ENCODE measurements around the gene GALNT15. TPM values are rescaled to one million over a fixed set of nuclear protein-coding genes. Genes with fewer than 3 reads are reported as not detected.

GALNT15 gene
- total RNA-seq, 4 donors from 2014 or later: 728 to 954 (median 831) TPM

DNA sequence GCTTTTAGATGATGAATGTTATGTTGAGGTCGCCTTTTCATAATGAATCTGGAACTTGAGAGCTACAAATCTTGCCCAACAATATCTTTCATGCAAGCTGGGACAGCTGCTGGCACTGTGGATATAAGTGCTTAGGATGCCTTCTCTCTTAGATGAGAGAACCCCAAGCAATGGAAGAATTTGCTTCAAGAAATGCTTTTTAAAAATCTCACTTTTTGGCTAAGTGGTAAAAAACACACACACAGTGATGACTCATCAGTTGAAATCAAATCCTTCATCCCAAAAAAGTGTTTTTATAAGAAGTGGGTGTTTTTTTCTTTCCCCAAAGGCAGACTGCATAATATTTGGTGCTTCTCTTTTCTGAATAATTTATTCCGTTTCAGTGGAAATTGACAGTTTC lies 38.4 kb upstream of the GALNT15 start:
- TF ChIP-seq, protein P1, sequence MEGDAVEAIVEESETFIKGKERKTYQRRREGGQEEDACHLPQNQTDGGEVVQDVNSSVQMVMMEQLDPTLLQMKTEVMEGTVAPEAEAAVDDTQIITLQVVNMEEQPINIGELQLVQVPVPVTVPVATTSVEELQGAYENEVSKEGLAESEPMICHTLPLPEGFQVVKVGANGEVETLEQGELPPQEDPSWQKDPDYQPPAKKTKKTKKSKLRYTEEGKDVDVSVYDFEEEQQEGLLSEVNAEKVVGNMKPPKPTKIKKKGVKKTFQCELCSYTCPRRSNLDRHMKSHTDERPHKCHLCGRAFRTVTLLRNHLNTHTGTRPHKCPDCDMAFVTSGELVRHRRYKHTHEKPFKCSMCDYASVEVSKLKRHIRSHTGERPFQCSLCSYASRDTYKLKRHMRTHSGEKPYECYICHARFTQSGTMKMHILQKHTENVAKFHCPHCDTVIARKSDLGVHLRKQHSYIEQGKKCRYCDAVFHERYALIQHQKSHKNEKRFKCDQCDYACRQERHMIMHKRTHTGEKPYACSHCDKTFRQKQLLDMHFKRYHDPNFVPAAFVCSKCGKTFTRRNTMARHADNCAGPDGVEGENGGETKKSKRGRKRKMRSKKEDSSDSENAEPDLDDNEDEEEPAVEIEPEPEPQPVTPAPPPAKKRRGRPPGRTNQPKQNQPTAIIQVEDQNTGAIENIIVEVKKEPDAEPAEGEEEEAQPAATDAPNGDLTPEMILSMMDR (IDR thresholded peaks at IDR 0.05; ENCODE audit: low read depth): no peak

DNA sequence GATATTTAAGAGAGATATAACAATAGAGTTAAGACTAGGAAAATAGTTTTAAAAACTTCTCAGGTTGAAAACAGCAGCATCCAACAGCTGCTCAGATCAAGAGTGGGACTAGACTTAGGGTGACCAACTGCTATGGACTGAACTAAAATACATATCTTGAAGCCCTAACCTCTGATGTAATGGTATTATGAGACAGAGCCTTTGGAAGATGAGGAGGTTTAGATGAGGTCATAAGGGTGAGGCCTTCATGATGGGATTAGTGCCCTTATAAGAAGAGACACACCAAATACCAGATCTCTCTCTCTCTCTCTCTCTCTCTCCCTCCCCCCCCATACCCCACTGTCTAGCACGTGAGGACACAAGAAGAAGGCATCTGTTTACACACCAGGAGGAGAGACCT lies 37.4 kb upstream of the GALNT15 start:
- TF ChIP-seq, protein P1 (IDR thresholded peaks at IDR 0.05; ENCODE audit: low read depth): no peak

DNA sequence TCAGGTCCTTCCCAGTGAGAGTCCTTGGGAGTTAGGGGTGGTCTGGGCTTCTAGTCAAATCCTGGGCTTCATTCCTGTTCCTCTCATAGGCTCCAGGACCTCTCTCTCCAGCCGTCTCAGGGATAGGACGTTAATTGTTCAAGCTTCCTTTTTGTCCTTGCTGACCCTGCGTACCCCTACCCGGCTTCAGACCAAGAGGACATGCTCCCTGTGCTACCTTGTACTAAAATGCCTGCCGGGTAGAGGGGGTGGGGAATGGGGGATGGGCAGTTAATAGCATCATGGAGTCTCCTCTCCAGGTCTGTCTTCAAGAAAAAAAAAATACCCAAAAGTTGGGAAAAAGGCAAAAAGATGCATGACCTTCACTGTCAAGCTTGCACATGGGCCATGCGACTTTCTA lies 36.5 kb upstream of the GALNT15 start:
- TF ChIP-seq, protein P1 (IDR thresholded peaks at IDR 0.05; ENCODE audit: low read depth): no peak

DNA sequence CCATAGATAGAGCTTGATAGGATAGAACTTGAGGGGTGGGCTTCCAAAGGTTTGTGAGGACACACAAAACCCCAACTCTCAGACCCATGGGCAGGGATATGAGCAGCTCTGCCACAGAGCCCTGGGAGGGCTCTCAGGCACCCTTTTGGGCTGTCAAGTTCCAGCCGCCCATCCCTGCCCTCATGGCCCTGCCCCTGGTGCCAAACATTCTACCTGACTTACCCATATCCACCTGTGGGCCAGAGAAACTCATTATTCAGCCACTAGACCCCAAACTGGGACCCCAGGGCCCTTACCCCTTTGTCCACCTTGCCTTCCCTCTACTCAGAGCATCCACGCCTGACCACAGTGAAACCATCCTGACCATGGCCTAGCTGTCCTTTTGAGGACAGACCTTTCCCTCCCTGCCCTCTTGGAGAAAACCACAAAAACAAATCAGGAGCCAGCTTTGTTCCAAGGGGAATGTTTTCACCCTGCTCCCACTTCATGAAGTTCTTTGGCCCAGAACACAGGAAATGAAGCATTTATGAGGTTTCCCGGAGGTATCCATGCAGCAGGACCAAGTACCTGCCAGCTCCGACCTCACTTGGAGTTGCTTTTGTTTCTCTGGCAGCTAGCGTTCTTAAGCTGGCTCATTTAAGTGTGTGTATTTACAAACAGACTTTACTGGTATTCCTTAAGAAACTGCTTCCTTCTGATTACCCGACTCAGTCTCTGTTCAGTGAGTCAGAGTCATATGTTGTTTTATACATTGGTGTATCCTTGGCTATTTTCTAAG lies 34.2 kb upstream of the GALNT15 start:
- TF ChIP-seq, protein P1 (IDR thresholded peaks at IDR 0.05; ENCODE audit: low read depth): no peak

DNA sequence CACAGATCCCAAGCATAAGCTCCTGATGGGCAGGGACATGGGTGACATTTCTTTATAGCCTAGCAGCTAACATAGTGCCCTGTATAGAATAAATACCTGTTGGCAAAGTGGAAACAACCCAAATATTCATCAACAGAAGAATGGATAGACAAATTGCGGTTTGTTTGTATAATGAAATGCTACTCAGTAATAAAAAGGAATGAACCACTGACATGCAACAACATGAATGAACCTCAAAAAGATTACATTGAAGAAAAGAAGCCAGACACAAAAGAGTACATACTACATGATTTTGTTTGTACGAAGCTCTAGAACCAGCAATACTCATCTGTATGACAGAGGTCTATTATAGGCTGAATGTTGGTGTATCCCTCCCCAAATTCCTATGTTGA lies 33.6 kb upstream of the GALNT15 start:
- TF ChIP-seq, protein P1 (IDR thresholded peaks at IDR 0.05; ENCODE audit: low read depth): no peak

DNA sequence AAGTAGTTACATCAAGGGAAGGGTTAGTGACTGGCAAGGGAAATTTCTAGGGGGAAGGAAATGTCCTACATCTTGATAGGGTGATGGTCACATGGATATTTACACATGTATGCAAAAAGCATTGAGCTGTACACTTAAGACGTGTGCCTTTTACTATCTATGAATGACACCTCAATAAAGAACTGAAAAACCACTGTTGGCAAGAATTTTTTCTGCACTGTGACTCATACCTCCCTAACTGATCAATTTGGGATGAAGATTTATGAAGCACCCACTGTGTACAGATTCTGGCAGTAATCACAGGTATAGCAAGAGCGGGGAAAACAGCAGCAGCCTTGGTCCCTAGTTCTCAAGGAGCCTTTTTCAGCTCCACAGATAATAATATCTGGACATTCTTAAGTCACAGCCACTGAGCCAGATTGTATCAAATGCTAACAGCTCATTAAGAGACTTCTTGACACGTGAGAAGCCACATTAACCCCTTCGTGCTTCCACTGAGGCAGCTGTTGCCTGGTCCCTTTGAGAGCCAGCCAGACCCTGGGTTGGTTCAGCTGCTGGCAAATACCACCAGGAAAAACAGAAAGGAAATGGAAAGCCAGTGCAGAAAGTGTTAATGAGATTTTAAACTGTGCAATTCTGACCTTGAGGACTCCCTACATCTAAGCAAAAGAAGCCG lies 32.0 kb upstream of the GALNT15 start:
- TF ChIP-seq, protein P1 (IDR thresholded peaks at IDR 0.05; ENCODE audit: low read depth): no peak

DNA sequence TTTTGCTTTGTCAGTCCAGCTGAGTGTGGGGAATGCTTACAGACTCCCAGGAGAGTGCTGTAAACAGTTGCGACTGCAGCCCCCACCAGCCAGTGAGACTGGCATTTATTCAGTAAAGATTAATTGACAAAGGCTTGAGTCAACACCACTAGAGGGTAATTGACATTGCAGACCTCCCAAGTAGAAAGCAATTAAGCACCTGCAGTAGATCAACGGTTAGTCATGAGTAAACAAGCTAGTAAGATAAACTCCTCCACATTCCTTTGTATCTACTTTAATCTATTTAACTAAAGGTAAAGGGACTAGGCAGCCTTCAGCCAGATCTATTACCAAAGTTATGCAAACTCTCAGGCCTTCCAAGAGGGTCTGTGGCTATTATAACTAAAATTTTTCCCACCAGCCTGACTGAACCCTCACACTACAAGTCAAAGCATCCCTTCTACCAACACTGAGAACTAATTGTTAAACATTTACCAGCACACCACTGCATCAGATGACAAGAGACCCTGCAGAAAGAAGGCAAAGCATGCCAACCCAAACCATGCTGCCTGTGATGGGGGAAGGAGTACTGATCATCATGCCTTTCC lies 30.5 kb upstream of the GALNT15 start:
- TF ChIP-seq, protein P1 (IDR thresholded peaks at IDR 0.05; ENCODE audit: low read depth): no peak

All from subcutaneous adipose tissue (tissue), 4 donors.